NCI-H1092 treated with DMSO at 0.1 percent for 48 hours (cell line): ENCODE results near the gene HBZ.
"Not testable (repeated sequence)": the region's sequence is repeated elsewhere in the genome, so short reads cannot be mapped to it uniquely, and the experiment has no call there.

Source experiments
- DNase-seq: peaks from one replicate; lab custom pipeline; 2025; lab: John Stamatoyannopoulos, UW

HBZ gene

DNA sequence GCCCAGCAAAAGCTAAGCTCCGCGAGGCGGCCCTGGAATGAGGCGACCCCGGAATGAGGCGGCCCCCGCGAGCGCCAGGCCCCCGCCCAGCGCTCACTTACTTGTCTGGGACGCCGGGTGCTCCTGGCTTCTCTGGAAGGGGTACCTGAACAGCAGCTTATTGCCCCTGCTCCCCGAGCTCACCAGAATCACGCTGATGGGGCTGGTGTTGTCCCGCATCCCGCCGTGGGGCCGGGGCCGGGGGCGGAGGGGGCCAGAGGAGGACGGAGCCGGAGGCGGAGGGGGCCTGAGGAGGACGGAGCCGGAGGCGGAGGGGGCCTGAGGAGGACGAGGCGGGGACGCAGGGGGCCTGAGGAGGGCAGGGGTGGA, 14.4 kb upstream of the HBZ start:
- DNase-seq = peak; percentile 27

DNA sequence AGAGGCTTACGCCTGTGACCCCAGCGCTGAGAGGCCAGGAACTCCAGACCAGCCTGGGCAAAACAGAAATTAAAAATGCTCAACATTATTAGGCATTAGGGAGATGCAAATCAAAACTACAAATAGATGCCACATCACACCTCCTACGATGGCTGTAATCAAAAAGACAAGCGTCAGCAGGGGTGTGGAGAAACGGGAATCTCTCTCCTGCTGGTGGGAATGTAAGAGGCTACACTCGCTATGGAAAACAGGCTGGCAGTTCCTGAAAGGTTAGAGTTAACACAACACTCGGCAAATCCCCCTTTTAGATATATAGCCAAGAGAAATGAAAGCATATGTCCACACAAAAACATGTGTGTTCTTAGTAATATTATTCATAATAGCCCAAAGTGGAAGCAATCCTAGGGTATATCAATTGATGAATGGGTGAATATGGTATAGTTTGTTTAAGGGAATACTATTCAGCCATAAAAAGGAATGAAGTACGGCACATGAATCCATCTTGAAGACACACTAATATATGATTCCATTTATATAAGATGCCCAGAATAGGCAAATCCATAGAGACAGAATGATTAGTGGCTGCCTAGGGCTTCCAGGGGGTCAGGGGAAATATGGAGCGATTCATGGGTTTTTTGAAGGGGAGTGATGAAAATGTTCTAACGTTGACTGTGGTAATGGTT, 12.1 kb upstream of the HBZ start:
- DNase-seq = no peak

DNA sequence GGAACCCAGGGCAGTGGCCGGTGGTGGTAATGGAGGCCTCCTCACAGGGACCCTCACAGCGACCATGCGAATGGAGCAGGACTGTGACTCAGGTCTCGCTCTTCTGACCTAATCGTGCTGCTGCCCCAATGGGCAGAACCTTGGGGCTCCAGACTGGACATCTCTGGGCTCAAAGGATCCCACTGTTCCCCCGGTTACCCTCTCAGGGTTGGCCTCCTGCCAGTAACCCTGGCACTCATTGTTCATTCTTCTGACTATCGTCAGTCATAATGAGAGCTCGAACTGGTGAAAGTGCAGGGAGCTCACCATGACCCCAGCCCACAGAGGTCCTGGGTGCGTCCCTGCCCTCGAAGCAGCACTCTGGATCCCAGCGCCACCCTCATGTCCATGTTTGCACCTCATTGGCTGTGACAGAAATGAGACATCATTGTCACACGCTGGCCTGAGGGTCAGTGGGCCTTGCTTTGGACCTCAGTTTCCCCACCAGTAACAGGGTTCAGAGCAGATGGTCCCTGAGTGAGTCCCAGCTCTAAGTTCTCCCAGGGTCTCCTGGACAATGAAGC, 10.0 kb upstream of the HBZ start:
- no peak for DNase-seq

DNA sequence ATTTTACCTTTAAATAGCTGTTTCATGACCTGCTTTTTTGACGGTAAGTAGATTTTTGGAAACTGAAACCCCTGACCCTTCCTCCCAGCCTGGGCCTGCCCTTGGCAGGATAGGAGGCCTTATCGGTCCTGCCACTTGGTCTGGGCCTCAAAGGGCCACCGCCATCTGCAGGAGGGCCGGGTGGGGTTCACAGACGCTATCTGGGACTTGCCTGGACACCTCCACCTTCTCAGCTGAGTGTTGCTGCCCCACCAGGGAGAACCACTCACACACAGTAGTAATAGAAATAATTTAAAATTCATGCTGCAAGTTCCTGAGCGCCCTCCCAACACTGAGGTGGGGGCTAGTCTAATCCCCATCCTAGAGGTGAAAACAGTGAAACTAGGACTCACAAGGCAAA, 9.4 kb upstream of the HBZ start:
- no peak for DNase-seq

DNA sequence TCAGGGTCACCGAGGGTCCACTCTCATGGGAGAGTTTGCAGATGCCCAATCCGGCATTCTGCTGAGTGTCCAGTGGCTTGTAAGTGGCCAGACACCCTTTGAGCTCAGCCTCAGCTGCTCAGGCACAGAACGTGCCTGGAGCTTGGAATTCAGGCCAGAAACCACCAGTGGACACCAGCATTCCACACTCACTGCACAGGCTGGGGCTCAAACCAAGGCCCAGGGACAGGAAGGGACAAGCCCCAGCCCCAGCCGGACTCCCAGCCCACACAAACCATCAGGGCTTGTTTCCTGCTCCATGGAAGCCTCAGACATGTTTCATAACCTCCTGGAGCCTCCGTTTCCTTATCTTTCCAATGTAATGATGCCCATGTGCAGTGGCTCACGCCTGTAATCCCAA, 9.0 kb upstream of the HBZ start:
- no peak for DNase-seq

DNA sequence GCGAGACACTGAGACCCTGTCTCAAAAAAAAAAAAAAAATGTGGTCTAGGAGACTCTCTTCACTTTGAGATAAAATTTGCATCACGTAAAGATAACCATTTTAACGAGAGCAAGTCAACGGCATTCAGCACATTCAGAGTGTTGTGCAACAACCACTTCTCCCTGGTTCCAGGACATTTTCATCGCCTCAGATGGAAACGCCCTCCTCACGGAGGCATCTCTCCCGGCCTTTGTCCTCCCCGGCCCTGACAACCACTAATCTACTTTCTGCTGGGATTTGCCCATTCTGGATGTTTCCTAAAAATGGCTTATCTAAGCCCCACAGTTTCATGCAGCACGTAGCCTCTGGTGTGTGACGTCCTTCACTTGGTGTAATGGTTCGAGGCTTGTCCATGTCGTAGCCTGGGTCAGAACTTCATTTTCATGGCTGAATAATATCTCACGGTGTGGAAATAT, 7.6 kb upstream of the HBZ start:
- no peak for DNase-seq

DNA sequence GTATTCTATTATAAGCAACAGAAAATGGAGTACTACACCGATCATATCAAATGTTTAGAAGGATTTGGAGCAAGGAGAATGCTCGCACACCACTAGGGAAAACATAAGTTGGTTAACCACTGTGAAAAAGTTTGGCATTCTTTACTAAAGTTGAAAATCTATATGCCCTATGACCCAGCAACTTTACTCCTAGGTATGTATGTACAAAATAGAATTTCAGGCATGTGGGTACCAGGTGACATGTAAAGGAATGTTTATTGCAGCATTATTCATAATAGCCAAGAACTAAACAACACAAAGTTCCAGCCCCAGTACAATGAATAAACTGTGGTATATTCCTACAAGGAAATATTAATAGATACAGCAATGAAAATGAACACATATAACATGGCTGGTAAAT, 5.8 kb upstream of the HBZ start:
- no peak for DNase-seq

DNA sequence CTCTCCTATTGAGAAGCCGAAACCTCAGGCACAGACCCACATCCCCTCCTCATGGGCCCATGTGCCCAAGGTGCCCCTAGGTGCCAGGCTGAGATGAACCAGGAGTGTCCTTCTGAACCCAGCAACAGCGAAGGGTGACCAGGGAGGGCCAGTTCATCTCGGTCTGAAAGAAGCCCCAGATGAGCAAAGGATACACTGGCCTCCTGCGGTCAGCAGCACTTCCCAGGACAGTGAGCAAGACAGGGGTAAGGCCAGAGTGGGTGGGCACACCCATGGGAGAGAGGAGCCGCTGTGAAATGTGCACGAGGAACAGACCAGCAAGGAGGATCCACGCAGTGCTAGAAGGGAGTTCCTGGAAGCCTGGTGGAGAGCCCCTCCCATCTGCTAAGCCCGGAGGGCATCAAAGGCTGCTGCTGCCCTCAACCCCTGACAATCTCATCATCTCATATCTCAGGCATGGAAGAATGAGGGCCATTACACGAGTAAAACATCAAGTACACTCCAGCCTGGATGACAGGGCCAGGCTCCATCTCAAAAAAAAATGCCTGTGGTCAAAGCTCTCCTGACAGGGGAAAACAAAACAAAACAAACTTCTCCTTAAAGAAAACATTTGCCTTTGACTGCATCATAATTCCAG, 3.3 kb upstream of the HBZ start:
- DNase-seq = no peak

DNA sequence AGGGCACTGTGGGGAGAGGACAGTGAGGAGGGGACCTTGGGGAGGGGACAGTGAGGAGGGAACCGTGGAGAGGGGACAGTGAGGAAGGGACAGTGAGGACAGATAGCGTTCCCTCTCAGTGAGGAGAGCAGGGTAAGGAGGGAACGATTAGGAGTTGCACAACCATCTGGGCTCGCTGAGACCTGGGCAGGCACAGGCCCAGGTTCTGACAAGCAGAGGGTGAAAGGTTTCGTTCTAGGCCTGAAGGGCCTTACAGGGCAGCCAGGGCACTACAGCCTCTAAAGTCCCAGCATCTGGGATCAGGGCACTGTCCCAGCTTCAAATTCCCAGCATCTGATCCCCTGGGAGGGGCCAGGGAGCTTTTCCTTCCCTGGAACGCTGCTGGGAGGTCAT, 681 bp downstream of the HBZ start:
- not testable (repeated sequence) for DNase-seq

DNA sequence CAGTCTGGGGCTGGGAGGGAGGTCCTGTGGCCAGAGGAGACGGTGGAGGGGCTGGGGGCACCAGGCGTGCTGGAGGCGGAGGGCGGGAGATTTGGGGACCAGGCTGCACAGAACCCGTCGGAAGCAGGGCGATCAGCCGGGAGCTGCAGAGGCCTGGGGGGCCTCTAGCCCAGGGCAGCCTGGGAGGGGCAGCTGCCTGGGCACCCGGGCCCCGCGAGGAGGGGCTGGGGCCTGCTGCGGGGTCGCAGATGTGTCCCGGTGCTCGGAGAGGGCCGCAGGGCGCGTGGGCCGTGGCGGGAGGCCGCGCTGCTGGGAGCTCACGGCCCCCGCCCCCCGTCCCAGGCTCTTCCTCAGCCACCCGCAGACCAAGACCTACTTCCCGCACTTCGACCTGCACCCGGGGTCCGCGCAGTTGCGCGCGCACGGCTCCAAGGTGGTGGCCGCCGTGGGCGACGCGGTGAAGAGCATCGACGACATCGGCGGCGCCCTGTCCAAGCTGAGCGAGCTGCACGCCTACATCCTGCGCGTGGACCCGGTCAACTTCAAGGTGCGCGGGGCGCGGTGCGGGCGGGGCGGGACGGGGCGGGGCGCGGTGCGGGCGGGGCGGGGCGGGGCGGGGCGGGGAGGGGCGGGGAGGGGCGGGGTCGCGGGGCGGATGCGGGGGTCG, 1.2 kb downstream of the HBZ start:
- not testable (repeated sequence) for DNase-seq

DNA sequence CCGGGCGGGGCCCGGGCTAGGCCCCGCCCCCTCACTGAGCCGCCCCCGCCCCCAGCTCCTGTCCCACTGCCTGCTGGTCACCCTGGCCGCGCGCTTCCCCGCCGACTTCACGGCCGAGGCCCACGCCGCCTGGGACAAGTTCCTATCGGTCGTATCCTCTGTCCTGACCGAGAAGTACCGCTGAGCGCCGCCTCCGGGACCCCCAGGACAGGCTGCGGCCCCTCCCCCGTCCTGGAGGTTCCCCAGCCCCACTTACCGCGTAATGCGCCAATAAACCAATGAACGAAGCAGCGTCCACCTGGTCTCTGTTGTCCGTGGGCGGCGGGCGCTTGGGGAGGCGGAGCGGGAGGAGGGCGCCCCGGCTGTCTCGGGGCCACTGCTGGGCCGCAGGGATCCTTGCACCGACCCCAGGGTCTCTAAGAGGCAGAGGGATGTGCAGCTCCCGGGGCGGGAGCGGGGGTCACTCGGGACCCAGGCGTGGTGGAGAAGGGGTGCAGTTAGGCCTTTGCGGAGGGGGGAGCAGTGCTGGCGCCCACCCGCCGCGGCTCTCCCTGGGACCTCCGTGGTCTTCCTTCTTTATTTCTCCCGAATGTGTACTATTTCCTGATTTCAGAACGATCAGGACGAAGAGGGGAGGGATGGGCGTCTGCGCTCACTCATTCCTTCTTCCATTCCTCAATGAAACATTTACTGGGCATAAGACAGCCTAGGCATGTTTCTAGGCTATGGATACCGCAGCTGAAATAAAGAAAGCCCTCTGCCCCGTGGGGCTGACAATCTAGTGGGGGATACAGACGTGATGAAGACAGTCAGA, 2.0 kb downstream of the HBZ start:
- DNase-seq = peak; percentile 17

DNA sequence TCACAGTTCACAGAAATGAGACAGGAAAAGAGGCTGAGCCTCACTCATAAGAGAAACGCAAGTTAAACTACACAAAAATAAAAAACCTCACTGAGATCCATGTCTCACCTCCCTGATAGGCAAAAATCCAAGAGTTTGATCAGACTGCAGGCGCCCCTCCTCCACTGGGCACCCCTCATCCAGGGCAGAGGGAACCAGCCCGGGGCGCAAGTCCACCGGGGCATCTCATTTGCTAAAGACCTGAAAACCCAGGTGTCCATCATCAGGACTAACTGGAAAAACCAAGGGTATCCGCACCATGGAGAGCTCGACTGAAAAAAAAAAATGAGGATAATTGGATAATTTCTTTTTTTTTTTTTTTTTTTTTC, 2.6 kb downstream of the HBZ start:
- DNase-seq = no peak

DNA sequence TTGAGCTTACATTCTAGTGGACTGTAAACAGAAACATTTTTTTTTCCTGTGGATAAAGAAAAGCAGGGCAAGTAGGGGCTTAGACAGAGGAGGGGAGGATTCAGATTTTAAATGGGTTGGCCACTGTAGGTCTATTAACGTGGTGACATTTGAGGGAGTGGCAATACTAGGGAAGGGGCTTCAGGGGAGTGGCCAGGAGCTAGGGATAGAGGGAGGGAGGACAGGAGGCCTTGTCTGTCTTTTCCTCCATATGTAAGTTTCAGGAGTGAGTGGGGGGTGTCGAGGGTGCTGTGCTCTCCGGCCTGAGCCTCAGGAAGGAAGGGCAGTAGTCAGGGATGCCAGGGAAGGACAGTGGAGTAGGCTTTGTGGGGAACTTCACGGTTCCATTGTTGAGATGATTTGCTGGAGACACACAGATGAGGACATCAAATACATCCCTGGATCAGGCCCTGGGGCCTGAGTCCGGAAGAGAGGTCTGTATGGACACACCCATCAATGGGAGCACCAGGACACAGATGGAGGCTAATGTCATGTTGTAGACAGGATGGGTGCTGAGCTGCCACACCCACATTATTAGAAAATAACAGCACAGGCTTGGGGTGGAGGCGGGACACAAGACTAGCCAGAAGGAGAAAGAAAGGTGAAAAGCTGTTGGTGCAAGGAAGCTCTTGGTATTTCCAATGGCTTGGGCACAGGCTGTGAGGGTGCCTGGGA, 6.8 kb downstream of the HBZ start:
- DNase-seq = no peak

DNA sequence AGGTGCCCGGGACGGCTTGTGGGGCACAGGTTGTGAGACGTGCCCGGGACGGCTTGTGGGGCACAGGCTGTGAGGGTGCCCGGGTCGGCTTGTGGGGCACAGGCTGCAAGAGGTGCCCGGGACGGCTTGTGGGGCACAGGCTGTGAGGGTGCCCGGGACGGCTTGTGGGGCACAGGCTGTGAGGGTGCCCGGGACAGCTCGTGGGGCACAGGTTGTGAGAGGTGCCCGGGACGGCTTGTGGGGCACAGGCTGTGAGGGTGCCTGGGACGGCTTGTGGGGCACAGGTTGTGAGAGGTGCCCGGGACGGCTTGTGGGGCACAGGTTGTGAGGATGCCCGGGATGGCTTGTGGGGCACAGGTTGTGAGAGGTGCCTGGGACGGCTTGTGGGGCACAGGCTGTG, 7.8 kb downstream of the HBZ start:
- DNase-seq = not testable (repeated sequence)

DNA sequence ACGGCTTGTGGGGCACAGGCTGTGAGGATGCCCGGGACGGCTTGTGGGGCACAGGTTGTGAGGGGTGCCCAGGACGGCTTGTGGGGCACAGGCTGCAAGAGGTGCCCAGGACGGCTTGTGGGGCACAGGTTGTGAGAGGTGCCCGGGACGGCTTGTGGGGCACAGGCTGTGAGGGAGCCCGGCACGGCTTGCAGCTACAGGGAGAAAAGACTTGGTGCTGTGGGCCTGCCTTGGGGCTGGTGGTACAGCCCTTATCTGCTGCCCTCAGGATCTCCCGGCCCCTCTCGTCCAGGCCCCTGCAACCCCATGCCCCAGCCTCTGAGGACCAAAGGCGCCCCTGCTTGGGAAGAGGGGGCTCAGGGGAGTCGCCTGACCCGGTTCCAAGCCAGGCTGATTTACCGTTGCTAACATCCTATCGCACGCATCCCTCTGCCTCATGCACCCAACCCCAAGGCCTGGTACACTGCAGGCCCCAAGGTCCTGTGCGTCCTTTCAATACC, 8.3 kb downstream of the HBZ start:
- DNase-seq = no peak

DNA sequence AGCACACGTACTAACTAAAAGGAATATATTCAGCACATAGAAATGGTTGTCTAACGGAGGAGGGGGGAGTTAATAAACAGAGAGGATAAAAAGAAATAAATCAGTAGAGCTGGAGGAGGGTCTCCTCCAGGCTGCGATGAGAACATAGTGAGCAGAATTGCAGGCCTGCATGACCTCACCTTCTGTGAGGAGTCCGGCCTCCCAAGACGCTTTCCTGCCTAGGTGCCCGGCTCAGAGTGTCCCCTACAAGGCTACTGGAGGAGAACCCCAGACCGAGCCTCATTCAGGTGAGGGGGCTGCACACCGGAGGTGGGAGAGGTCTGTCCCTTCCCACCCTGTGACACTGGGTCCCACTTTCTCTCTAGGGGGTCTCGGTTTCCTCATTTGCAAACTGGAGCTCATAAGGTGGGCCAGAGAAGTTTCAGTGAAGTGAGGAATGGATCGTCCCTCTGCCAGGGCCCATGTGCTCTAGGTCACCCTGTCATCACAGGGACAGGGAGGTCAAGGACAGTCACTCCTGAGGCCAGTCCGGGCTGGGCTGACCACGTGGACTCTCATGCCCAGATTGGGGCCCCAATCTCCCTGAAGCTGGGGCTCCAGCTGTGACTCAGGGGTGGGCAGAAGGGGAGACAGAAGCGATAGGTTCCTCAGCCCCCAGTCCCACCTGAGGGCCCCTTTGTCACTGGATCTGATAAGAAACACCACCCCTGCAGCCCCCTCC, 10.0 kb downstream of the HBZ start:
- no peak for DNase-seq

DNA sequence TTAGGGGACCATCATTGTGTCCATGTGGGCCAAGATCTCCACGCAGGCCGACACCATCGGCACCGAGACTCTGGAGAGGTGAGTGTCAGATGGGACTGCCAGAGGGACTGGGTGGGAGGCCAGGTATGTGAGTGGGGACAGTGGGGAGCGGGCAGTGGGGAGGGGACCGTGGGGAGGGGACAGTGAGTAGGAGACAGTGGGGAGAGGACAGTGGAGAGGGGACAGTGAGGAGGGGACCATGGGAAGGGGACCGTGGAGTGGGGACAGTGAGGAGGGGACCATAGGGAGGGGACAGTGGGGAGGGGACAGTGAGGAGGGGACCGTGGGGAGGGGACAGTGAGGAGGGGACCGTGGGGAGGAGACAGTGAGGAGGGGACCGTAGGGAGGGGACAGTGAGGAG, 10.7 kb downstream of the HBZ start:
- not testable (repeated sequence) for DNase-seq

DNA sequence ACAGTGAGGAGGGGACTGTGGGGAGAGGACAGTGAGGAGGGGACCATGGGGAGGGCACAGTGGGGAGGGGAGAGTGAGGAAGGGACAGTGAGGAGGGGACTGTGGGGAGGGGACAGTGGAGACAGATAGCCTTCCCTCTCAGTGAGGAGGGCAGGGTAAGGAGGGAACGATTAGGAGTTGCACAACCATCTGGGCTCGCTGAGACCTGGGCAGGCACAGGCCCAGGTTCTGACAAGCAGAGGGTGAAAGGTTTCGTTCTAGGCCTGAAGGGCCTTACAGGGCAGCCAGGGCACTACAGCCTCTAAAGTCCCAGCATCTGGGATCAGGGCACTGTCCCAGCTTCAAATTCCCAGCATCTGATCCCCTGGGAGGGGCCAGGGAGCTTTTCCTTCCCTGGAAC, 11.3 kb downstream of the HBZ start:
- DNase-seq = not testable (repeated sequence)

DNA sequence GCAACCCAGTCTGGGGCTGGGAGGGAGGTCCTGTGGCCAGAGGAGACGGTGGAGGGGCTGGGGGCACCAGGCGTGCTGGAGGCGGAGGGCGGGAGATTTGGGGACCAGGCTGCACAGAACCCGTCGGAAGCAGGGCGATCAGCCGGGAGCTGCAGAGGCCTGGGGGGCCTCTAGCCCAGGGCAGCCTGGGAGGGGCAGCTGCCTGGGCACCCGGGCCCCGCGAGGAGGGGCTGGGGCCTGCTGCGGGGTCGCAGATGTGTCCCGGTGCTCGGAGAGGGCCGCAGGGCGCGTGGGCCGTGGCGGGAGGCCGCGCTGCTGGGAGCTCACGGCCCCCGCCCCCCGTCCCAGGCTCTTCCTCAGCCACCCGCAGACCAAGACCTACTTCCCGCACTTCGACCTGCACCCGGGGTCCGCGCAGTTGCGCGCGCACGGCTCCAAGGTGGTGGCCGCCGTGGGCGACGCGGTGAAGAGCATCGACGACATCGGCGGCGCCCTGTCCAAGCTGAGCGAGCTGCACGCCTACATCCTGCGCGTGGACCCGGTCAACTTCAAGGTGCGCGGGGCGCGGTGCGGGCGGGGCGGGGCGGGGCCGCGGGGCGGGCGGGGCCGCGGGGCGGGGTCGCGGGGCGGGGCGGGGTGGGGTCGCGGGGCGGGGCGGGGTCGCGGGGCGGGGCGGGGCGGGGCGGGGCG, 11.8 kb downstream of the HBZ start:
- not testable (repeated sequence) for DNase-seq

DNA sequence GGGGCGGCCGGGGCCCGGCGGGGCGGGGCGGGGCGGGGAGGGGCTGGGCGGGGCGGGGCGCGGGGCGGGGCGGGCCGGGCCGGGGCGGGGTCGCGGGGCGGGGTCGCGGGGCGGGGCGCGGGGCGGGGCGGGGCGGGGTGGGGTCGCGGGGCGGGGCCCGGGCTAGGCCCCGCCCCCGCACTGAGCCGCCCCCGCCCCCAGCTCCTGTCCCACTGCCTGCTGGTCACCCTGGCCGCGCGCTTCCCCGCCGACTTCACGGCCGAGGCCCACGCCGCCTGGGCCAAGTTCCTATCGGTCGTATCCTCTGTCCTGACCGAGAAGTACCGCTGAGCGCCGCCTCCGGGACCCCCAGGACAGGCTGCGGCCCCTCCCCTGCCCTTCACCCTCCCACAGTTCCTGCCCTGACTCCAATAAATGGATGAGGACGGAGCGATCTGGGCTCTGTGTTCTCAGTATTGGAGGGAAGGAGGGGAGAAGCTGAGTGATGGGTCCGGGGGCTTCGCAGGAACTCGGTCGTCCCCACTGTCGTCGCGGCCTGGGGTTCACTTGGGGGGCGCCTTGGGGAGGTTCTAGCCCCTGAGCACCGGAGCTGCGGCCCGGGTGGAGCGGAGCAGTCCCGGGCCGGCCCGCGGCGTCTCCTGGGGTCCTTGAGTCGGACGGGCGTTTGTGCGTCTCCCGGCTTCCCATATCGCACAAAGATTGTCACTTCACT, 12.5 kb downstream of the HBZ start:
- DNase-seq = no peak
